Trophoblast cell (in vitro differentiated cells and primary cell): ENCODE results near the gene EIF2S1.

Experiments used
- DNase-seq, 2 donors: peaks; one replicate each; pipeline ENCODE4 v3.0.0-alpha.2; 2016
- H2AFZ ChIP-seq: 2 replicates; pipeline ENCODE4 v1.6.1; 2013; ENCODE audit warnings: low read length, moderate library complexity, mild to moderate bottlenecking; ENCODE audit not compliant: insufficient read depth, poor library complexity
- H2AK5ac ChIP-seq: 2 replicates; pipeline ENCODE4 v1.6.1; 2013; ENCODE audit warnings: mild to moderate bottlenecking, low read length
- H2BK120ac ChIP-seq: 2 replicates; pipeline ENCODE4 v1.6.1; 2013; ENCODE audit warnings: low read length, mild to moderate bottlenecking, moderate library complexity; ENCODE audit not compliant: insufficient read depth, poor library complexity
- H2BK12ac ChIP-seq: 2 replicates; pipeline ENCODE4 v1.6.1; 2013; ENCODE audit warnings: mild to moderate bottlenecking, low read length, moderate library complexity
- H2BK5ac ChIP-seq: 2 replicates; pipeline ENCODE4 v1.6.1; 2013; ENCODE audit warnings: low read length, low read depth, moderate library complexity, mild to moderate bottlenecking; ENCODE audit not compliant: poor library complexity
- H3K14ac ChIP-seq: 2 replicates; pipeline ENCODE4 v1.6.1; 2013; ENCODE audit warnings: mild to moderate bottlenecking, low read length
- H3K18ac ChIP-seq: 2 replicates; pipeline ENCODE4 v1.6.1; 2013; ENCODE audit warnings: mild to moderate bottlenecking, low read length
- H3K23ac ChIP-seq: 2 replicates; pipeline ENCODE4 v1.6.1; 2013; ENCODE audit warnings: low read length
- H3K27ac ChIP-seq: 2 replicates; pipeline ENCODE4 v1.5.1; 2013; ENCODE audit warnings: low read depth, mild to moderate bottlenecking, inconsistent platforms, low read length, moderate library complexity
- H3K27me3 ChIP-seq: 2 replicates; pipeline ENCODE4 v1.6.1; 2013; ENCODE audit warnings: inconsistent platforms, mild to moderate bottlenecking, low read length, moderate library complexity; ENCODE audit not compliant: insufficient read depth
- H3K36me3 ChIP-seq, 2 experiments: 1 replicate in 1 of 2; 2 replicates in 1 of 2; pipeline ENCODE4 v1.6.1; 2013; ENCODE audit warnings: low read length in 2 of 2, mild to moderate bottlenecking in 2 of 2, moderate library complexity in 1 of 2; ENCODE audit not compliant: insufficient read depth in 2 of 2, control insufficient read depth in 1 of 2
- H3K4ac ChIP-seq: 2 replicates; pipeline ENCODE4 v1.6.1; 2013; ENCODE audit warnings: low read depth, mild to moderate bottlenecking, low read length, moderate library complexity
- H3K4me1 ChIP-seq, 2 experiments: 1 replicate in 1 of 2; 2 replicates in 1 of 2; pipeline ENCODE4 v1.6.1; 2013; ENCODE audit warnings: low read length in 2 of 2, mild to moderate bottlenecking in 2 of 2, moderate library complexity in 1 of 2; ENCODE audit not compliant: insufficient read depth in 2 of 2, control insufficient read depth in 1 of 2
- H3K4me2 ChIP-seq: 2 replicates; pipeline ENCODE4 v1.6.1; 2013; ENCODE audit warnings: inconsistent platforms, mild to moderate bottlenecking, low read length, moderate library complexity
- H3K4me3 ChIP-seq: 2 replicates; pipeline ENCODE4 v1.5.1; 2013; ENCODE audit warnings: mild to moderate bottlenecking, low read depth, low read length, inconsistent platforms
- H3K79me1 ChIP-seq: one replicate; pipeline ENCODE4 v1.6.1; 2013; ENCODE audit warnings: low read length
- H3K79me2 ChIP-seq: 2 replicates; pipeline ENCODE4 v1.6.1; 2013; ENCODE audit warnings: low read length, mild to moderate bottlenecking; ENCODE audit not compliant: control insufficient read depth, insufficient read depth, poor library complexity
- H3K9ac ChIP-seq: 2 replicates; pipeline ENCODE4 v1.6.1; 2013; ENCODE audit warnings: mild to moderate bottlenecking, low read length
- H3K9me3 ChIP-seq: 2 replicates; pipeline ENCODE4 v1.6.1; 2013; ENCODE audit warnings: low read depth, mild to moderate bottlenecking, control low read depth, inconsistent platforms, low read length; ENCODE audit not compliant: insufficient read depth
- H4K12ac ChIP-seq: 2 replicates; pipeline ENCODE4 v1.6.1; 2013; ENCODE audit warnings: low read depth, mild to moderate bottlenecking, low read length, moderate library complexity
- H4K8ac ChIP-seq: 2 replicates; pipeline ENCODE4 v1.6.1; 2013; ENCODE audit warnings: low read depth, mild to moderate bottlenecking, low read length, moderate library complexity
- H4K91ac ChIP-seq: one replicate; pipeline ENCODE4 v1.6.1; 2013; ENCODE audit warnings: low read depth, mild to moderate bottlenecking, low read length, moderate library complexity
- WGBS: extraction: QIAGEN DNeasy Blood & Tissue Kit; methylation state at CpG from one replicate; pipeline ENCODE4 v1.1.7; 2013; ENCODE audit warnings: missing lambda C conversion rate; ENCODE audit not compliant: insufficient read length, insufficient coverage; ENCODE audit errors: extremely low coverage; 5-methylcytosine and 5-hydroxymethylcytosine counted together

Gene EIF2S1

GRCh38 chr14:67352055-67352454 lies 8.1 kb upstream of the EIF2S1 start:
- Histone ChIP-seq H3K4me3 (no peak overlapping the region), H3K4me1 (no peaks in the 10 kb centered on the region), H3K4ac (no peak overlapping the region), H3K79me2 (peaks cover 3% of the 10 kb centered on the region), H4K8ac (no peak overlapping the region), H2BK12ac (no peak overlapping the region), H4K91ac (no peak overlapping the region), H2AFZ (no peak overlapping the region), H2BK5ac (no peak overlapping the region), H3K9ac (no peak overlapping the region), H4K12ac (no peak overlapping the region), H3K27me3 (no peaks in the 10 kb centered on the region), H3K23ac (no peak overlapping the region), H3K36me3 (peaks cover 21 to 26% of the 10 kb centered on the region in 2 experiments), H3K27ac (no peak overlapping the region), H3K79me1 (no peaks in the 10 kb centered on the region), H2AK5ac (no peak overlapping the region), H3K9me3 (no peaks in the 10 kb centered on the region), H3K14ac (no peak overlapping the region), H3K4me2 (no peak overlapping the region), H2BK120ac (no peak overlapping the region), H3K18ac (no peak overlapping the region)
- DNase-seq, result no peak
- WGBS, result no CpG with 5 or more reads among the region's 5 CpGs

- H2BK5ac ChIP-seq, result no peak overlapping the region
- no peak overlapping the region for H2AFZ ChIP-seq
- no peak overlapping the region for H3K9ac ChIP-seq
- H4K12ac ChIP-seq, result no peak overlapping the region
- no peak overlapping the region for H3K4me2 ChIP-seq
- no peak overlapping the region for H4K91ac ChIP-seq
- H3K23ac ChIP-seq, result no peak overlapping the region
- peak overlapping the region; percentile 77 for H3K4ac ChIP-seq
- H3K9me3 ChIP-seq, result no peaks in the 10 kb centered on the region
- H2BK120ac ChIP-seq, result no peak overlapping the region
- H3K27me3 ChIP-seq, result no peaks in the 10 kb centered on the region
- H3K36me3 ChIP-seq, result peaks cover 0 to 4% of the 10 kb centered on the region in 2 experiments
- H3K4me1 ChIP-seq, result peaks cover 0 to 6% of the 10 kb centered on the region in 2 experiments
- H2AK5ac ChIP-seq, result no peak overlapping the region
- H4K8ac ChIP-seq, result no peak overlapping the region
- no peak overlapping the region for H3K27ac ChIP-seq
- no peak overlapping the region for H3K18ac ChIP-seq
- peaks cover 14% of the 10 kb centered on the region for H3K79me2 ChIP-seq
- no peak overlapping the region for H3K4me3 ChIP-seq
- DNase-seq, result no peak
- H3K14ac ChIP-seq, result no peak overlapping the region
- H3K79me1 ChIP-seq, result peaks cover 10% of the 10 kb centered on the region
- no CpG with 5 or more reads among the region's 4 CpGs for WGBS
- no peak overlapping the region for H2BK12ac ChIP-seq
Measured at GRCh38 chr14:67357186-67357968, 2.8 kb upstream of the EIF2S1 start.

GRCh38 chr14:67357969-67358354 lies 2.2 kb upstream of the EIF2S1 start:
- Histone ChIP-seq H3K4me2 (peak overlapping the region; percentile 7), H4K8ac (no peak overlapping the region), H3K18ac (no peak overlapping the region), H3K36me3 (peaks cover 0 to 4% of the 10 kb centered on the region in 2 experiments), H3K9ac (no peak overlapping the region), H2BK12ac (no peak overlapping the region), H3K79me2 (peaks cover 14% of the 10 kb centered on the region), H2AFZ (no peak overlapping the region), H4K91ac (no peak overlapping the region), H3K23ac (no peak overlapping the region), H3K27ac (no peak overlapping the region), H3K14ac (no peak overlapping the region), H3K4me3 (no peak overlapping the region), H4K12ac (no peak overlapping the region), H2BK120ac (no peak overlapping the region), H3K9me3 (no peaks in the 10 kb centered on the region), H3K4ac (no peak overlapping the region), H2AK5ac (no peak overlapping the region), H3K4me1 (peaks cover 0 to 6% of the 10 kb centered on the region in 2 experiments), H3K27me3 (no peaks in the 10 kb centered on the region), H2BK5ac (no peak overlapping the region), H3K79me1 (peaks cover 10% of the 10 kb centered on the region)
- DNase-seq, result no peak
- no CpG with 5 or more reads among the region's 9 CpGs for WGBS

- DNase-seq, result peak; percentile 73 to 78
- WGBS, result no CpG with 5 or more reads among the region's 38 CpGs
- H3K9me3 ChIP-seq, result no peaks in the 10 kb centered on the region
- H2AK5ac ChIP-seq, result no peak overlapping the region
- H4K91ac ChIP-seq, result peak overlapping the region; percentile 40
- H3K79me2 ChIP-seq, result peaks cover 14% of the 10 kb centered on the region
- H2BK5ac ChIP-seq, result peak overlapping the region; percentile 54
- H3K23ac ChIP-seq, result no peak overlapping the region
- peak overlapping the region; percentile 88 for H3K9ac ChIP-seq
- peak overlapping the region; percentile 85 for H3K27ac ChIP-seq
- peaks cover 10% of the 10 kb centered on the region for H3K79me1 ChIP-seq
- H2AFZ ChIP-seq, result peak overlapping the region; percentile 53
- peak overlapping the region; percentile 48 for H2BK120ac ChIP-seq
- no peaks in the 10 kb centered on the region for H3K27me3 ChIP-seq
- H4K12ac ChIP-seq, result peak overlapping the region; percentile 23
- H4K8ac ChIP-seq, result peak overlapping the region; percentile 75
- peak overlapping the region; percentile 85 for H3K4ac ChIP-seq
- H3K18ac ChIP-seq, result peak overlapping the region; percentile 21
- no peaks in the 10 kb centered on the region for H3K36me3 ChIP-seq
- no peak overlapping the region for H2BK12ac ChIP-seq
- peaks cover 0 to 6% of the 10 kb centered on the region in 2 experiments for H3K4me1 ChIP-seq
- H3K4me3 ChIP-seq, result peak overlapping the region; percentile 79
- peak overlapping the region; percentile 30 for H3K14ac ChIP-seq
- peak overlapping the region; percentile 99 for H3K4me2 ChIP-seq
Measured at GRCh38 chr14:67358924-67359774, 979 bp upstream of the EIF2S1 start.
